ENCODE results near the gene CD47.

CD47 gene

DNA sequence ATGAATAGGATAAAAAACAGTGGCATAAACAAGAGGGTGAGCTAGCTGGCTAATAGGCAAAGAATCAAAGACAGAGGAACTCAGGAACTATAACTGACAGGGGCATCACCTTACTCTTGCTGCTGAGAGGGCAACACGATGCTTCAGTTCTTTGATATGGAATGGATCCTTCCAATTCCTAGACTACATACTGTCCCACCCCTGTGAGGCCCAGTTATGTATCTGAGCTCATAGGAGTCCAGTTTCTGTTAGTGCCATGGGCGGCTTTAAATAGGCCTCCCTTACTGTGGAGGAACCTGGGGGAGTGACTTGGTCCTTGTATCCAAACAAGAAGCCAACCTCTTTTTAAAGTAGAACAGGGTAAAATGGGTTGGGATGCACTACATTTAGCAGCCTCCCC lies 37.3 kb downstream of the CD47 start:
- no peak overlapping the region for H3K4me3 ChIP-seq (ENCODE audit: low read depth, low read length)
- TF ChIP-seq, protein P1, sequence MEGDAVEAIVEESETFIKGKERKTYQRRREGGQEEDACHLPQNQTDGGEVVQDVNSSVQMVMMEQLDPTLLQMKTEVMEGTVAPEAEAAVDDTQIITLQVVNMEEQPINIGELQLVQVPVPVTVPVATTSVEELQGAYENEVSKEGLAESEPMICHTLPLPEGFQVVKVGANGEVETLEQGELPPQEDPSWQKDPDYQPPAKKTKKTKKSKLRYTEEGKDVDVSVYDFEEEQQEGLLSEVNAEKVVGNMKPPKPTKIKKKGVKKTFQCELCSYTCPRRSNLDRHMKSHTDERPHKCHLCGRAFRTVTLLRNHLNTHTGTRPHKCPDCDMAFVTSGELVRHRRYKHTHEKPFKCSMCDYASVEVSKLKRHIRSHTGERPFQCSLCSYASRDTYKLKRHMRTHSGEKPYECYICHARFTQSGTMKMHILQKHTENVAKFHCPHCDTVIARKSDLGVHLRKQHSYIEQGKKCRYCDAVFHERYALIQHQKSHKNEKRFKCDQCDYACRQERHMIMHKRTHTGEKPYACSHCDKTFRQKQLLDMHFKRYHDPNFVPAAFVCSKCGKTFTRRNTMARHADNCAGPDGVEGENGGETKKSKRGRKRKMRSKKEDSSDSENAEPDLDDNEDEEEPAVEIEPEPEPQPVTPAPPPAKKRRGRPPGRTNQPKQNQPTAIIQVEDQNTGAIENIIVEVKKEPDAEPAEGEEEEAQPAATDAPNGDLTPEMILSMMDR (IDR thresholded peaks at IDR 0.05; ENCODE audit: low read depth, low read length), result no peak

DNA sequence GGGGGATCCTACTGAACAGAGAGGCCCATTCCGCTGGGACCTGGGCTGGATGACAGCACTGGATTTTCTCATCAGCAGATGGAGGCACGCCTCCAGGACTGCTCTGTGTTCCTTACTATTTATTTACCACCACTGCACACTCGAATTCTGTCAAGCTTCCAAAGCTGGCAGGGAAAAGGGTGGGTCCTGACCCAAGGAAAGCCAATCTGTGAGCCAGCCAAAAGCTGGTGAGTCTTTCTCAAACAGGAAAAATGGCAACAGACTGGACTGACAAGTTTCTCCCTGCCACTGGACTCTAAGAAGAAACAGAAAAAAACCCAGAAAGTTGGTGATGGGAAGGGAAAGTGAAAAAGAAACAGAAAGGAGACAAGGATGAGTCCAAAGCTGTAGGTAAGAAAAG lies 37.8 kb downstream of the CD47 start:
- H3K4me3 ChIP-seq (ENCODE audit: low read depth, low read length), result no peak overlapping the region
- TF ChIP-seq, protein P1 (IDR thresholded peaks at IDR 0.05; ENCODE audit: low read depth, low read length), result no peak

DNA sequence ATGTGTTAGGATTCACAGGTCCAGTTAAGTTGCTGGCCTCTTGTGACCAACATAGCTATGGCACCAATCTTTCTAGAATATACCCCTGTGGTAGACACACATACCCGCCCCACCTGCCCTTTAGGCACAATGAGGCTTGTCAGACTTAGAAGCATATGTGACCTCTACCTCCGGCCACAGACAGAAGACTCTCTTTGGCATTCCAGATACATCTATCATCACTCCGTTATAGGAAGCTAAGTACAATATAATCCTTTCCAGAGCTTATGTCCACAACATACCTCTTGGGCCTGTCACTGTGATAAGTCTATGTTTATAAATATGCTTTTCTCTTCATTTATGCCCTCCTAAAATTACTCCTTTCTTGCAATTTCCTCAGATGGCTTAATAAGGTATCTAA lies 39.8 kb downstream of the CD47 start:
- TF ChIP-seq, protein P1 (IDR thresholded peaks at IDR 0.05; ENCODE audit: low read depth, low read length), result no peak
- no peak overlapping the region for H3K4me3 ChIP-seq (ENCODE audit: low read depth, low read length)

DNA sequence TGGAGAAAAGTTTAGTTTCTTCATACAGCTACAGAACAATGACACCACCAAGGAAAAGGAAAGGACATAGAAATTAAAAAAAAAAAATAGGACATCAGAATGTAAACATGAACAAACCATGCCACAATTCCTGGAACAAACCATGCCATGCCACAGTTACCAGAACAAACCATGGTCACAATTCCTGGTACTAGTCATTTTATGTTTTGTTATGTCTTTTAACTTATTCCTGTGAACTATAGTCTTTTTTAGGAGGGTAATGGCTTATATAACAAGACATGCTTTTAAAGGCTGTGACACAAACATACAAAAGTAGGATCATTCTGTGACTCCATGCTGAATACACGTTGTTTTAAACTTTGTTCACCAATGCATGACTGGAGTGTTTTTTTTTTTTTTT lies 42.8 kb downstream of the CD47 start:
- TF ChIP-seq, protein P1 (IDR thresholded peaks at IDR 0.05; ENCODE audit: low read depth, low read length), result no peak
- H3K4me3 ChIP-seq (ENCODE audit: low read depth, low read length), result no peak overlapping the region

DNA sequence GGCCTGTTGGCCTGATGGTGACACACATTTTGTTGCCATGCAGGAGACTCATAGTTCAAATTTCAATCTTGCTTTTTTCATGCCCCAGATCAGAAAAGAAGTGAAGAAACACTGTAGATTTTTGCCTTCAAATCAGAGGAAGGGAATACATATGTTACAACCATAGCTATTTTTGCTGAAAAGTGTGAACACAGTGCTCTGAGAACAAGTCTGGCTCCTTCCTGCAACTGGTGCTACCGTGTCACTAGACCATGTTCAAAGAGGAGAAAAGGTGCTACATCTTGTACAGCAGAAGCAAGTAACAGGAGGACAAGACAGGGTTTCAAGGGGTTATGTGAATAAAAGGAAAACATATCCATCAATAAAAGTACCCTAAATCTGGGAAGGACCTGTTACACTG lies 44.6 kb downstream of the CD47 start:
- no peak overlapping the region for H3K4me3 ChIP-seq (ENCODE audit: low read depth, low read length)
- TF ChIP-seq, protein P1 (IDR thresholded peaks at IDR 0.05; ENCODE audit: low read depth, low read length), result no peak

DNA sequence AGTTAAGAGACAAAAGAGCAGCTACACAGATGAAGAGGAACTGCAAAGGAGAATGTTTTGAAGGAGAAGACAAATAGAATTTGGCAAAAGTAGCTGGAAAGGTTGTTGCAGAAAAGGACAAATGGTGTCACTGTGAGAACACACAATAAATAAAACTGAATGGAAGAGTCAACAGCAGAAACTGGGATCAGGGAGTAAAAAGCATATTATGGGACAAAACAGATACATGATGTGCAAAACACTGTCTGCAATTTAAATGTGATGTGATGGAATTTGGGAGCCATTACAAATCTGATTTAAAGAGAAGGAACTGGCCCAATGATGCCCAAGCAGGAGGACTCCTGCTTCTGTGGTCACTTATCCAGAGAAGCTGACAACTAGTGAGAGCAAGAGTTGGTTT lies 46.1 kb downstream of the CD47 start:
- TF ChIP-seq, protein P1 (IDR thresholded peaks at IDR 0.05; ENCODE audit: low read depth, low read length), result no peak
- H3K4me3 ChIP-seq (ENCODE audit: low read depth, low read length), result no peak overlapping the region

DNA sequence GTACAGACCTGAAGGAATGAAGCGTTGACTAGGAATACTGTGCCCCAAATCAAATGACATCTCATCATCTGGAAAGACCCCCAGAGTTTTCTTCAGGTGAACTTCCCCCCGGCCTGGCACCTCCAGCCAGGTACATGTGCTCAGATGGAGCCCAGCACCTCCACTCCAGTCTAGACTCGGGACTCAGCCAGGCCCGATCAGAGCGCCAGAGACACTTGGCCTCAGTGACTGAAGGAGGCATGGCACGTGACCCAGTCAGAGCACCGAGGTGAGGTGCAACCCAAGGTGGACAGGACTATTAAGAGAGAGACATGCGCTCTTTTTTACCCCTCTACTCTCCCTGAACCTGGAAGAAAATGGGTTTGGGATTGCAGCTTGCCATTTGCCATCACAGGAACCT lies 48.5 kb downstream of the CD47 start:
- no peak overlapping the region for H3K4me3 ChIP-seq (ENCODE audit: low read depth, low read length)
- TF ChIP-seq, protein P1 (IDR thresholded peaks at IDR 0.05; ENCODE audit: low read depth, low read length), result no peak
